ENCODE results near the gene HIF3A. TPM values are rescaled to one million over a fixed set of nuclear protein-coding genes. Genes with fewer than 3 reads are reported as not detected.
"Not testable (repeated sequence)": the region's sequence is repeated elsewhere in the genome, so short reads cannot be mapped to it uniquely, and the experiment has no call there.

Gene HIF3A
- not detected for total RNA-seq

DNA sequence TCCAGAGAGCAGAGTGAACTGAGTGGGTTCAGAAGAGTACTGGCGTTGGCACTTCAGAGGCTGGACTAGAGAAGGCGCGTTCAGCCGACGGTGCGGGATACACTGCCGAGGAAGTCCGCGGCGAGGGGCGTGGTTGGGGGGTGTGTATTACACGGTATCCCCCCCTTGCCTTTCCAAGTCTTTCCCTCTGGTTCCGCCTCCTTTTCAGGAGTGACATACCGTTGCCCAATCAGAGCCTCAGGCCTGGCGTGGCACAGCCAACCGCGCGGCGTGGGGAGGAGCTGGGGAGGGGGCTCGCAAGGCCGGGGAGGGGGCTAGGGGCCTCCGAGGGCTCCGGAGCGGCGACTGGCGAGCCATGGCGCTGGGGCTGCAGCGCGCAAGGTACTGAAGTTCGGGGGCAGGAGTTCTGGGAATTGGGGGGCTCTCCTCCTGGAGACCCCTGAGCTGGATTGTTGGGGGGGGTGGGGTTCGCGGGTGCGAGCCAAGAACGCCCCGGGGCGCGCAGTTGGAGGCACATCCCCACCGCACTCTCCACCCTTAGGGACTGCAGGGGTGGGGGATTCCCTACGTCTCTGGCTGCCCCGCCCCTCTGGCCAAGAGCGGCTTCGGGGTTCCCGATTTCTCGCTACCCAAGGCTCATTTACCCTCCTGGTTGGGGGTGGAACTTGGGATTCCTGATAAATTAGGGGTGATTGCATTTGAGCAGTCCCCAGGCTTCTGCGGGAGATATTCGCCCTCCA lies at the start of gene HIF3A:
Gene HIF3A, plus strand, starts transcription at position 321 of the 740 bp plus-strand sequence. Its CDS starts 35 bp downstream, at position 356.
- no peak for DNase-seq
- no peak within 1 kb of the TSS for H3K4me3 Mint-ChIP-seq
- no peak within 1 kb of the TSS for H3K27ac Mint-ChIP-seq
- no peaks in the 10 kb centered on the region for H3K36me3 Mint-ChIP-seq (ENCODE audit: low read depth)
- no peaks in the 10 kb centered on the region for H3K9me3 Mint-ChIP-seq
- no peaks in the 10 kb centered on the region for H3K4me1 Mint-ChIP-seq
- CTCF ChIA-PET: no interaction called here
- peaks cover 22% of the 10 kb centered on the region for H3K27me3 Mint-ChIP-seq
- POLR2A ChIA-PET: no interaction called here

GRCh38 chr19:46250076-46250735 lies 46.6 kb upstream of the HIF3A start:
- ChIA-PET POLR2A (interaction anchor here (0.9 kb wide), 1 partner anchor 17 kb away, joined by 3 read pairs; no protein-coding TSS in a partner anchor), CTCF (interaction anchor here (1.1 kb wide), 1 partner anchor 10 kb away, joined by 3 read pairs; no protein-coding TSS in a partner anchor)
- H3K27me3 Mint-ChIP-seq: peaks cover 68% of the 10 kb centered on the region
- no peak for DNase-seq
- H3K36me3 Mint-ChIP-seq (ENCODE audit: low read depth): no peaks in the 10 kb centered on the region
- no peak overlapping the region for H3K27ac Mint-ChIP-seq
- H3K4me3 Mint-ChIP-seq: no peak overlapping the region
- H3K4me1 Mint-ChIP-seq: peaks cover 3% of the 10 kb centered on the region
- H3K9me3 Mint-ChIP-seq: no peaks in the 10 kb centered on the region

DNA sequence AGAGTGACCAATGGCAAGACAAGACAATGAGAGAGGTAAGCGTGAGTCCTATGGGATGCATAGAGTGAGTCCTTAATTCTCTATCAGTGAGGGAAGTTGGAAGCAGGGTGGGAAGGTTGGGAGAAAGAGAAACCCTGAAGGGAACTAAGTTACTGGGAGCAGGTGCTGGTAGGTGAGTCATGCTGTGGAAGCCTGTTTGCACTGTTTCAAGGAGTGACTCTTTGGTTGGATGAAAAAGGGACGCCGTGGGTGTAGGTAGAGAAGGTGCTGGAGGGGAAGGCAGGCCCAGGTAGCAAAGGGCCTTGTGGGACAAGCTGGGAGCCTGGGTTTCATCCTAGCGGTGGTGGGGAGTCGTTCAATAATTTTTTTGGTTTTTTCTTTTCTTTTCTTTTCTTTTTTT lies 45.4 kb upstream of the HIF3A start:
- CTCF ChIA-PET: no interaction called here
- H3K9me3 Mint-ChIP-seq: no peaks in the 10 kb centered on the region
- peaks cover 3% of the 10 kb centered on the region for H3K4me1 Mint-ChIP-seq
- POLR2A ChIA-PET: no interaction called here
- no peak overlapping the region for H3K27ac Mint-ChIP-seq
- no peak overlapping the region for H3K4me3 Mint-ChIP-seq
- peaks cover 65% of the 10 kb centered on the region for H3K27me3 Mint-ChIP-seq
- no peak for DNase-seq
- H3K36me3 Mint-ChIP-seq (ENCODE audit: low read depth): no peaks in the 10 kb centered on the region

DNA sequence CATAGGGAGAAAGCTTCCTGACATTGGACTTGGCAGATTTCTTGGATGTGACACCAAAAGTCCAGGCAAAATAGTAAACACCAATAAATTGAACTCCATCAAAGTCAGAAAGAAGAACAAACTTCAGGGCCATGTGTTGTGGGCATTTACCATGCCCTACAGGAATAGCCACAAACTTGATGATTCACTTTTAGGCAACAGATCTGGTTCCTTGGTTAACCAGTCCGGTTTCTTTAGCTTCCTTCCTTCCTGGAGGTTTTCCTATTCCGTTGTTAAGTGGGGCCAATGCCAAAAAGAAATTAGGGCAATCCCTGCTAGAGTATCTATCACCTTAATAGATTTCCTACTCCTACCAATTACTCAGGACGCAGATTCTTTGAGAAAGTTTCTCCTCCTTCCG lies 42.1 kb upstream of the HIF3A start:
- peaks cover 59% of the 10 kb centered on the region for H3K27me3 Mint-ChIP-seq

GRCh38 chr19:46256855-46257254 lies 40.0 kb upstream of the HIF3A start:
- ChIA-PET CTCF (no interaction called here), POLR2A (no interaction called here)
- DNase-seq: no peak
- Mint-ChIP-seq H3K27me3 (peaks cover 59% of the 10 kb centered on the region), H3K27ac (no peak overlapping the region), H3K9me3 (peaks cover 2% of the 10 kb centered on the region), H3K4me1 (peaks cover 3% of the 10 kb centered on the region), H3K36me3 (ENCODE audit: low read depth) (no peaks in the 10 kb centered on the region), H3K4me3 (no peak overlapping the region)

More for the DNA sequence above, 42.1 kb upstream of the HIF3A start:
- no peak for DNase-seq
- peaks cover 2% of the 10 kb centered on the region for H3K9me3 Mint-ChIP-seq
- peaks cover 3% of the 10 kb centered on the region for H3K4me1 Mint-ChIP-seq
- H3K36me3 Mint-ChIP-seq (ENCODE audit: low read depth): no peaks in the 10 kb centered on the region
- H3K4me3 Mint-ChIP-seq: no peak overlapping the region
- no peak overlapping the region for H3K27ac Mint-ChIP-seq
- ChIA-PET CTCF (interaction anchor here (0.7 kb wide), 2 partner anchors 226 to 263 kb away, joined by 3 read pairs; no protein-coding TSS in a partner anchor), POLR2A (no interaction called here)

- H3K27ac Mint-ChIP-seq; POLR2A ChIA-PET; H3K4me3 Mint-ChIP-seq; H3K9me3 Mint-ChIP-seq; CTCF ChIA-PET; H3K36me3 Mint-ChIP-seq (ENCODE audit: low read depth); DNase-seq: not testable (repeated sequence)
- Mint-ChIP-seq H3K27me3 (peaks cover 54% of the 10 kb centered on the region), H3K4me1 (peaks cover 15% of the 10 kb centered on the region)
Observed at GRCh38 chr19:46261501-46261900, 35.3 kb upstream of the HIF3A start.

- H3K9me3 Mint-ChIP-seq; POLR2A ChIA-PET; H3K36me3 Mint-ChIP-seq (ENCODE audit: low read depth): not testable (repeated sequence)
- peak; percentile 74 for DNase-seq
- CTCF ChIA-PET: interaction anchor here (0.6 to 6.3 kb wide), 2 partner anchors 235 to 281 kb away, joined by 3 to 58 read pairs; no protein-coding TSS in a partner anchor
- Mint-ChIP-seq H3K4me3 (peak overlapping the region; percentile 33), H3K27ac (peak overlapping the region; percentile 33), H3K27me3 (peaks cover 54% of the 10 kb centered on the region), H3K4me1 (peaks cover 15% of the 10 kb centered on the region)
Observed at GRCh38 chr19:46262684-46263296, 34.1 kb upstream of the HIF3A start.

DNA sequence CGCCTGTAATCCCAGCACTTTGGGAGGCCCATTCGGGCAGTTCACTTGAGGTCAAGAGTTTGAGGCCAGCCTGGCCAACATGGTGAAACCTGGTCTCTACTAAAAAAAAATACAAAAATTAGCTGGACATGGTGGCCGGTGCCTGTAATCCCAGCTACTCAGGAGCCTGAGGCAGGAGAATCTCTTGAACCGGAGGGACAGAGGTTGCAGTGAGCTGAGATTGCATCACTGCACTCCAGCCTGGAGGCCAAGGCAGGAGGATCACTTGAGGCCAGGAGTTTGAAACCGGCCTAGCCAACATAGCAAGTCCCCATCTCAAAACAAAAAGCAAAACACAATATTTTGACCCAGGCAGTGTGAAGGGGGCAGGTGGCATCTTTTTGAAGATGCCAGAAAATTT lies 32.0 kb upstream of the HIF3A start:
- H3K27ac Mint-ChIP-seq; H3K36me3 Mint-ChIP-seq (ENCODE audit: low read depth); H3K9me3 Mint-ChIP-seq; DNase-seq; H3K4me3 Mint-ChIP-seq: not testable (repeated sequence)
- POLR2A ChIA-PET: interaction anchor here (1.0 to 1.1 kb wide), 2 partner anchors 76 to 237 kb away, joined by 3 read pairs; no protein-coding TSS in a partner anchor
- peaks cover 18% of the 10 kb centered on the region for H3K4me1 Mint-ChIP-seq
- peaks cover 57% of the 10 kb centered on the region for H3K27me3 Mint-ChIP-seq
- CTCF ChIA-PET: interaction anchor here (0.7 to 6.3 kb wide), 17 partner anchors 12 to 382 kb away, joined by 3 to 58 read pairs (median 3); no protein-coding TSS in a partner anchor

DNA sequence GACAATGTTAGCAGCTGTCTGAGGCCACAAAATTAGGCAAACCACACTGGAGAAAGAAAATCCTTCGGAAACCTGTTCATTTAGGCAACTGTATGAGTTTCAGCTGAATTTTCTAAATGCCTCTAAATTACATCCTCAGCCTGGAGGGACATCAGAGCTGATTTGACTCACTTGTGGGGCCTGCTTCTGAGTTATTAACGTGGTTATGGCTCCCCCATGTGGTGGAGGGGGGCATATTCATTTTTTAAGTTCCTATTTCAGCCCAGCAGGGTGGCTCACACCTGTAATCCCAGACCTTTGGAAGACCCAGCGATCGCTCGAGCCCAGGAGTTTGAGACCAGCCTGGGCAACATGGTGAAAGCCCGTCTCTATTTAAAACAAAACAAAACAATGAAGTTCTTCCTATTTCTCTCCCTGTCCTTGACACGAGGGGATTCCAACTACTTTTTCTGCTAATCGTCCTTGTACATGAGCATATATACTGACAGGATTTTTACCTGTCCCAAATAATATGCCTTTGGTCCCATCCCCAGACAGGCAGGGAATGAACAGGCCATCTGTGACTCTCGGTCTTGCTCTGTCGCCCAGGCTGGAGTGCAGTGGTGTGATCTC lies 31.5 kb upstream of the HIF3A start:
- POLR2A ChIA-PET: interaction anchor here (1.0 to 1.1 kb wide), 2 partner anchors 76 to 237 kb away, joined by 3 read pairs; no protein-coding TSS in a partner anchor
- CTCF ChIA-PET: interaction anchor here (0.5 to 6.3 kb wide), 20 partner anchors 12 to 548 kb away, joined by 3 to 58 read pairs (median 3); partner anchors contain the start of gene SIX5
- Mint-ChIP-seq H3K27ac (no peak overlapping the region), H3K4me3 (no peak overlapping the region), H3K4me1 (peaks cover 18% of the 10 kb centered on the region), H3K27me3 (peaks cover 57% of the 10 kb centered on the region), H3K36me3 (ENCODE audit: low read depth) (peaks cover 2% of the 10 kb centered on the region), H3K9me3 (peaks cover 3% of the 10 kb centered on the region)
- peak; percentile 72 for DNase-seq

DNA sequence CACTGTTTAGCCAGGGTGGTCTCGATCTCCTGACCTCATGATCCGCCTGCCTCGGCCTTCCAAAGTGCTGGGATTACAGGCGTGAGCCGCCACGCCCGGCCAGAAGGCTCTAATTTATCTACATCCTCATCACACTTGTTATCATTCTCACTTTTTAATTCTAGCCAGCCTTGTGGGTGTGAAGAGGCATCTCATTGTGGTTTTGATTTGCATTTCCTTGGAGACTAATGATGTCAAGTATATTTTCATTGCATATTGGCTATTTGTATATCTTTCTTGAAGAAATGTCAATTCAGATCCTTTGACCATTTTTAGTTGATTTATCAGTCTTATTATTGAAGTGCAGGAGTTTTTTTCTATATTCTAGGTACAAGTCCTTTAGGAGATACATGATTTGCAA lies 27.7 kb upstream of the HIF3A start:
- ChIA-PET POLR2A (no interaction called here), CTCF (interaction anchor here (0.8 to 1.3 kb wide), 4 partner anchors 11 to 500 kb away, joined by 4 to 7 read pairs (median 6); partner anchors contain the start of gene SIX5)
- Mint-ChIP-seq H3K27ac (no peak overlapping the region), H3K27me3 (peaks cover 64% of the 10 kb centered on the region), H3K4me3 (no peak overlapping the region), H3K36me3 (ENCODE audit: low read depth) (no peaks in the 10 kb centered on the region), H3K9me3 (no peaks in the 10 kb centered on the region), H3K4me1 (peaks cover 4% of the 10 kb centered on the region)
- DNase-seq: no peak

DNA sequence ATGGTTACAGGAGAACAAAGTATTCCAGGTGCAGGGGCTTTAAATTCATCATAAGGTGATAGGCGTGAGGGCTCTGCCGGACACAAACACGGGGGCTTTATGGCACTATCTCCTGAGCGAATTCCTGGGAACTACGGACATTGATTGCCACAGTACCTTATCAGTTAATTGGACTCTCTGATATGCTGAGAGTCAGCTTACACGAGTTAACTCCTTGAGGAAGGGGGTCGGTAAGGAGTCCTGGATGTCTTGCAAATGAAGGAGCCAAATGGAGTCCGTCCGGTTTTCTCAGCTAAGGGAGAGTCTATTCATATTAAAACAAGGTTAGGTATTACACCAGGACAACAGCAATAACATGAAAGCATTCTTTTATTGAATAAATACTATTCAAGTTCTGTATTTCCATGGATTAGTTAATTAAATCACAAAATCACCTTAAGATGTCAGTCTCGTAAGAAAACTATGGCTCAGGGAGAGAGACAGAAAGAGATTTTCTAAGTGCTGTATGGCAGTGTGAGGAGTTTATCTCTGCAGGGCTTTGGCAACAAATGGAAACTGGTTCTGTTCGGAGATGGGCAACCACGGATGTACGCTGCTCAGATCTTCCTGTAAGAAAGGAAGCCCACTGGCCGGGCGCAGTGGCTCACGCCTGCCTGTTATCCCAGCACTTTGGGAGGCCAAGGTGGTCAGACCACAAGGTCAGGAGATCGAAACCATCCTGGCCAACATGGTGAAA lies 26.2 kb upstream of the HIF3A start:
- Mint-ChIP-seq H3K27me3 (peaks cover 56% of the 10 kb centered on the region), H3K4me3 (no peak overlapping the region), H3K36me3 (ENCODE audit: low read depth) (no peaks in the 10 kb centered on the region), H3K4me1 (peaks cover 4% of the 10 kb centered on the region), H3K9me3 (no peaks in the 10 kb centered on the region), H3K27ac (no peak overlapping the region)
- no peak for DNase-seq
- ChIA-PET POLR2A (no interaction called here), CTCF (interaction anchor here (1.1 to 1.3 kb wide), 2 partner anchors 10 to 242 kb away, joined by 4 to 6 read pairs; no protein-coding TSS in a partner anchor)

- no peak overlapping the region for H3K4me3 Mint-ChIP-seq
- no peak overlapping the region for H3K27ac Mint-ChIP-seq
- H3K36me3 Mint-ChIP-seq (ENCODE audit: low read depth): no peaks in the 10 kb centered on the region
- peaks cover 4% of the 10 kb centered on the region for H3K4me1 Mint-ChIP-seq
- POLR2A ChIA-PET: no interaction called here
- peaks cover 50% of the 10 kb centered on the region for H3K27me3 Mint-ChIP-seq
- no peak for DNase-seq
- H3K9me3 Mint-ChIP-seq: no peaks in the 10 kb centered on the region
- CTCF ChIA-PET: interaction anchor here (0.8 kb wide), 1 partner anchor 9 kb away, joined by 3 read pairs; no protein-coding TSS in a partner anchor
Observed at GRCh38 chr19:46271481-46272197, 25.2 kb upstream of the HIF3A start.

All from activated CD4-positive, alpha-beta memory T cell treated with anti-CD3 and anti-CD28 coated beads, Interleukin-2, amount 10 ng/mL, durations not matched to agents 7 days and 5 days (primary cell).